Caco-2 (cell line): ENCODE measurements around the gene ZNF556. TPM values are rescaled to one million over a fixed set of nuclear protein-coding genes. Genes with fewer than 3 reads are reported as not detected.
A peak's percentile ranks its signal among the peaks of the same experiment; 100 is the strongest.
"Not testable (repeated sequence)": the region's sequence is repeated elsewhere in the genome, so short reads cannot be mapped to it uniquely, and the experiment has no call there.

Source experiments
- BruUV-seq: library from RNA; stranded (reverse); fragments of 400-500 nt; replicated peaks from 2 replicates; lab custom pipeline; 2021; lab: Mats Ljungman, UMichigan
- CTCF ChIA-PET: fragments of 300-600 bp; sonication (Branson Sonifier 250); formaldehyde crosslinking; loops from one replicate; lab custom pipeline; 2022; ENCODE audit warnings: antibody characterized with exemption; lab: Charles Lee
- POLR2A ChIA-PET: fragments of 300-600 bp; sonication (Branson Sonifier 250); formaldehyde crosslinking; loops from one replicate; lab custom pipeline; 2022; ENCODE audit warnings: antibody characterized with exemption; lab: Charles Lee
- DNase-seq, 2 experiments: peaks; one replicate each; pipeline versions ENCODE4 v3.0.0 to v3.0.0-alpha.2; 2020 to 2022
- H3K27me3 ChIP-seq: replicated peaks from 2 replicates; pipeline ENCODE4 v1.6.0; 2011; ENCODE audit warnings: low read length; ENCODE audit not compliant: control insufficient read depth, insufficient read depth
- H3K36me3 ChIP-seq: 2 replicates; pipeline ENCODE4 v1.5.1; 2011; ENCODE audit warnings: low read length; ENCODE audit not compliant: control insufficient read depth, insufficient read depth
- H3K4me1 ChIP-seq: fragments of 250-450 bp; sonication (Bioruptor Pico); 2 replicates; pipeline ENCODE4 v1.5.1; 2020; ENCODE audit warnings: mild to moderate bottlenecking
- H3K4me3 ChIP-seq: 2 replicates; pipeline ENCODE4 v1.5.1; 2011; ENCODE audit warnings: low read depth, mild to moderate bottlenecking, control low read depth, low read length
- H3K9me3 ChIP-seq: fragments of 250-450 bp; sonication (Bioruptor Pico); 2 replicates; pipeline ENCODE4 v1.5.1; 2020; ENCODE audit warnings: mild to moderate bottlenecking, moderate library complexity
- H3K27ac Mint-ChIP-seq: one replicate; pipeline ENCODE4 v1.8.0; 2022; ENCODE audit warnings: mixed read lengths; ENCODE audit not compliant: unreplicated experiment
- H3K27me3 Mint-ChIP-seq: one replicate; pipeline ENCODE4 v1.8.0; 2022; ENCODE audit warnings: mixed read lengths; ENCODE audit not compliant: insufficient read depth, unreplicated experiment
- H3K36me3 Mint-ChIP-seq: one replicate; pipeline ENCODE4 v1.8.0; 2022; ENCODE audit warnings: mild to moderate bottlenecking, mixed read lengths; ENCODE audit not compliant: insufficient read depth, unreplicated experiment
- H3K4me1 Mint-ChIP-seq: one replicate; pipeline ENCODE4 v1.8.0; 2022; ENCODE audit warnings: low read depth, mixed read lengths; ENCODE audit not compliant: unreplicated experiment
- H3K4me3 Mint-ChIP-seq: one replicate; pipeline ENCODE4 v1.8.0; 2022; ENCODE audit warnings: mild to moderate bottlenecking, moderate library complexity, mixed read lengths; ENCODE audit not compliant: unreplicated experiment
- H3K9me3 Mint-ChIP-seq: one replicate; pipeline ENCODE4 v1.8.0; 2022; ENCODE audit warnings: mixed read lengths; ENCODE audit not compliant: unreplicated experiment
- intact Hi-C: fragments of 100-400 bp; cut with micrococcal nuclease; formaldehyde crosslinking; loops from one replicate; pipeline ENCODE4 v1.10.0; 2022; ENCODE audit not compliant: unreplicated experiment
- total RNA-seq: library from RNA; stranded (reverse); gene quantifications from 2 replicates; pipeline ENCODE4 v1.2.3, GENCODE V29; 2022
- TF ChIP-seq, protein P1 (sequence below), 2 experiments: fragments of 200-600 bp in 1 of 2; IDR thresholded peaks; 1 replicate in 1 of 2; 2 replicates in 1 of 2; pipeline versions ENCODE4 v1.5.1 to v1.8.0; 2011 to 2022; ENCODE audit warnings: antibody characterized with exemption in 1 of 2, control low read depth in 1 of 2, inconsistent platforms in 1 of 2, low read depth in 1 of 2, low read length in 1 of 2, mild to moderate bottlenecking in 1 of 2, moderate library complexity in 1 of 2; ENCODE audit not compliant: insufficient read depth in 1 of 2, severe bottlenecking in 1 of 2, unreplicated experiment in 1 of 2

The ZNF556 gene
- total RNA-seq, 1 experiment from 2014 or later: 0.57 TPM

DNA sequence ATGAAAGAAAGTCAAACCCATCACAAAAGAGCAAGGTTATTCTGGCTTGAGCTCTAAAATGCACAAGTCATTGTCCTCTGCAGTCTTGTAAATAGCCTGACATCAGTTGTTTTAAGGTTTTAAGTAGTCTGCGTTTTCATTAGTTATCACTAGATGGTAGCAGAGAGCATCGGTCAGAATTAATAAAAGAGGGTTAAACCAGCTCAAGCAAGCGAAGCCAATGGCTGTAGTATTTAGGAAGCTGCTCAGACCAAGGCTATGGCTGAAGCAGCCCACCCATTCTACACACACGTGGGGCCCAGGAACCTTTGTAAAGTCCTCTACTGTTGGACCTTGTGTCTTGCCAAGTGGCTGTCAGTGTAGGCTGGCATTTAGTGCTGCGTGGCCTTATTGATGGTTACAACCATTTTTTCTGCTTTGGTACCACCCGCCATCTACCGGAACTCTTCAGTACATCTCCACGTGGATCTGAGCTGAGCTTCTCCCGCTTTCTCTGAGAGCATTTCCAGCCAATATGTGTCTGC is 20.3 kb downstream of the ZNF556 start:
- DNase-seq: peak in 1 of 2 experiments; percentile 60
- BruUV-seq: no TSS peak
- 0 out of 2 replicates have a peak, but pooled peaks cover 5% of the 10 kb centered on the region for H3K4me1 ChIP-seq
- no peaks in the 10 kb centered on the region for H3K27me3 Mint-ChIP-seq
- H3K9me3 Mint-ChIP-seq: no peaks in the 10 kb centered on the region
- peak overlapping the region; percentile 10; the same call in 1 of the 2 replicates for H3K4me3 ChIP-seq
- no peaks in the 10 kb centered on the region for H3K27me3 ChIP-seq
- POLR2A ChIA-PET: interaction anchor here (0.6 to 2.6 kb wide), 3 partner anchors 13 to 109 kb away, joined by 8 to 20 read pairs (median 8); partner anchors contain the start of gene ZNF57
- no peaks in the 10 kb centered on the region for H3K36me3 ChIP-seq
- peak overlapping the region; percentile 59 for H3K27ac Mint-ChIP-seq
- intact Hi-C loops: loop anchor here (1.0 kb wide), 1 partner anchor 57 kb away; the partner anchor contains the start of gene ZNF77
- H3K4me1 Mint-ChIP-seq: peaks cover 11% of the 10 kb centered on the region
- peak overlapping the region; percentile 66 for H3K4me3 Mint-ChIP-seq
- CTCF ChIA-PET: interaction anchor here (0.5 to 2.3 kb wide), 12 partner anchors 13 to 411 kb away, joined by 3 to 23 read pairs (median 4); partner anchors contain the start of genes THOP1, ZNF555, ZNF556 and ZNF57
- TF ChIP-seq, protein P1, sequence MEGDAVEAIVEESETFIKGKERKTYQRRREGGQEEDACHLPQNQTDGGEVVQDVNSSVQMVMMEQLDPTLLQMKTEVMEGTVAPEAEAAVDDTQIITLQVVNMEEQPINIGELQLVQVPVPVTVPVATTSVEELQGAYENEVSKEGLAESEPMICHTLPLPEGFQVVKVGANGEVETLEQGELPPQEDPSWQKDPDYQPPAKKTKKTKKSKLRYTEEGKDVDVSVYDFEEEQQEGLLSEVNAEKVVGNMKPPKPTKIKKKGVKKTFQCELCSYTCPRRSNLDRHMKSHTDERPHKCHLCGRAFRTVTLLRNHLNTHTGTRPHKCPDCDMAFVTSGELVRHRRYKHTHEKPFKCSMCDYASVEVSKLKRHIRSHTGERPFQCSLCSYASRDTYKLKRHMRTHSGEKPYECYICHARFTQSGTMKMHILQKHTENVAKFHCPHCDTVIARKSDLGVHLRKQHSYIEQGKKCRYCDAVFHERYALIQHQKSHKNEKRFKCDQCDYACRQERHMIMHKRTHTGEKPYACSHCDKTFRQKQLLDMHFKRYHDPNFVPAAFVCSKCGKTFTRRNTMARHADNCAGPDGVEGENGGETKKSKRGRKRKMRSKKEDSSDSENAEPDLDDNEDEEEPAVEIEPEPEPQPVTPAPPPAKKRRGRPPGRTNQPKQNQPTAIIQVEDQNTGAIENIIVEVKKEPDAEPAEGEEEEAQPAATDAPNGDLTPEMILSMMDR (IDR thresholded peaks at IDR 0.05; ENCODE audit: insufficient read depth in 1 of 2, low read depth in 1 of 2, low read length in 1 of 2, severe bottlenecking in 1 of 2, unreplicated experiment in 1 of 2): peak; percentile 58 to 65
- H3K9me3 ChIP-seq: peaks cover 3% of the 10 kb centered on the region; the same call in 1 of the 2 replicates
- peaks cover 21% of the 10 kb centered on the region for H3K36me3 Mint-ChIP-seq

DNA sequence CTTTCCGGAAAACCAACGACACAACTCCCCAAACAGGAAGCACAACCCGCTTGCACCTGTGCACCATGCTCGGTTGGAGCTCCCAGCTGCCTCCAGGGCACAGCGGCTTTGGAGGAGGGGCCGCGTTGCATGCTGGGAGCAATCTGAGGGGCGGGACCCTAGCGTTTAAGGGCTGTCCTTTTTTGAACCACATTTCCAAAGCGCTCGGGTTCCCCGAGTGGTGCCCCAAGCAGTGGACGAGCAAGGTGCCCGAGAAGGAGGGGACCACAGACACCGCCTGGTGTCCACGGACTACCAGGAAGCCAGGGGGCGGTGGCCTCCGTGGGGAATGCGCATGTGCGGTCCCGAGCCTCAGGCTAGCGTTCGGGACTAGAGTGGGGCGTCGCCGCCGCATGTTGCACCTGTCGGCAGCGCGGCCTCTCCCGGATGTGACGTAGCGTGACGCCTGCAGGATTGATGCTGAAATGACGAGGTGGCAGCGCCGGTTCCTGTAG is 21.6 kb downstream of the ZNF556 start:
- Mint-ChIP-seq H3K27me3 (no peaks in the 10 kb centered on the region), H3K4me3 (peak overlapping the region; percentile 66), H3K36me3 (peaks cover 21% of the 10 kb centered on the region), H3K27ac (peak overlapping the region; percentile 59), H3K9me3 (no peaks in the 10 kb centered on the region), H3K4me1 (peaks cover 11% of the 10 kb centered on the region)
- CTCF ChIA-PET: interaction anchor here (0.5 to 2.3 kb wide), 5 partner anchors 12 to 240 kb away, joined by 3 to 23 read pairs (median 10); partner anchors contain the start of genes TLE6, ZNF555 and ZNF57
- intact Hi-C loops: no loop called here
- H3K27me3 ChIP-seq: no peaks in the 10 kb centered on the region
- DNase-seq: peak; percentile 90 to 94
- no TSS peak for BruUV-seq
- peak overlapping the region; percentile 44 for H3K4me3 ChIP-seq
- peaks cover 3% of the 10 kb centered on the region; the same call in 1 of the 2 replicates for H3K9me3 ChIP-seq
- POLR2A ChIA-PET: interaction anchor here (0.5 to 2.6 kb wide), 6 partner anchors 12 to 413 kb away, joined by 4 to 20 read pairs (median 9); partner anchors contain the start of genes GADD45B, TLE6 and ZNF57
- TF ChIP-seq, protein P1 (IDR thresholded peaks at IDR 0.05; ENCODE audit: insufficient read depth in 1 of 2, low read depth in 1 of 2, low read length in 1 of 2, severe bottlenecking in 1 of 2, unreplicated experiment in 1 of 2): no peak
- 0 out of 2 replicates have a peak, but pooled peaks cover 5% of the 10 kb centered on the region for H3K4me1 ChIP-seq
- H3K36me3 ChIP-seq: no peaks in the 10 kb centered on the region

DNA sequence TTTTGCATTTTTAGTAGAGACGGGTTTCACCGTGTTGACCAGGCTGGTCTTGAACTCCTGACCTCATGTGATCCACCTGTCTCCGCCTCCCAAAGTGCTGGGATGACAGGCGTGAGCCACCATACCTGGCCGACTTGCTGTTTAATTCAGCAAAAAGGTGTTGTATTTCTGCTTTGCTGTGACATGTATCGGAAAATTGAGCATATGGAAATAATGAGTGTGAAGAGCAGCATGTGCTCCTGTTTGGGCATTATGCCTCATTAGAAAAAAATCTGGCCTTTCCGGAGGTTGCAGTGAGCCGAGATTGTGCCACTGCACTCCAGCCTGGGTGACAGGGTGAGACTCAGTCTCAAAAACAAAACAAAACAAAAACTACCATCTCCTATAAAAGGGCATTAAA is 23.4 kb downstream of the ZNF556 start:
- DNase-seq, H3K4me3 Mint-ChIP-seq, H3K4me3 ChIP-seq, H3K36me3 ChIP-seq, H3K4me1 ChIP-seq, BruUV-seq, intact Hi-C loops, H3K9me3 ChIP-seq, H3K27me3 ChIP-seq, POLR2A ChIA-PET, H3K27ac Mint-ChIP-seq, H3K27me3 Mint-ChIP-seq, H3K9me3 Mint-ChIP-seq: not testable (repeated sequence)
- CTCF ChIA-PET: interaction anchor here (0.5 kb wide), 1 partner anchor 205 kb away, joined by 3 read pairs; no protein-coding TSS in a partner anchor
- H3K4me1 Mint-ChIP-seq: peaks cover 11% of the 10 kb centered on the region
- peaks cover 21% of the 10 kb centered on the region for H3K36me3 Mint-ChIP-seq
